ENCODE data around the gene WDCP.

GRCh38 chr2:24080701-24081100 lies 33.5 kb upstream of the WDCP start:
- TF ChIP-seq, protein P1, sequence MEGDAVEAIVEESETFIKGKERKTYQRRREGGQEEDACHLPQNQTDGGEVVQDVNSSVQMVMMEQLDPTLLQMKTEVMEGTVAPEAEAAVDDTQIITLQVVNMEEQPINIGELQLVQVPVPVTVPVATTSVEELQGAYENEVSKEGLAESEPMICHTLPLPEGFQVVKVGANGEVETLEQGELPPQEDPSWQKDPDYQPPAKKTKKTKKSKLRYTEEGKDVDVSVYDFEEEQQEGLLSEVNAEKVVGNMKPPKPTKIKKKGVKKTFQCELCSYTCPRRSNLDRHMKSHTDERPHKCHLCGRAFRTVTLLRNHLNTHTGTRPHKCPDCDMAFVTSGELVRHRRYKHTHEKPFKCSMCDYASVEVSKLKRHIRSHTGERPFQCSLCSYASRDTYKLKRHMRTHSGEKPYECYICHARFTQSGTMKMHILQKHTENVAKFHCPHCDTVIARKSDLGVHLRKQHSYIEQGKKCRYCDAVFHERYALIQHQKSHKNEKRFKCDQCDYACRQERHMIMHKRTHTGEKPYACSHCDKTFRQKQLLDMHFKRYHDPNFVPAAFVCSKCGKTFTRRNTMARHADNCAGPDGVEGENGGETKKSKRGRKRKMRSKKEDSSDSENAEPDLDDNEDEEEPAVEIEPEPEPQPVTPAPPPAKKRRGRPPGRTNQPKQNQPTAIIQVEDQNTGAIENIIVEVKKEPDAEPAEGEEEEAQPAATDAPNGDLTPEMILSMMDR (IDR thresholded peaks at IDR 0.05): no peak
- no peak for TF ChIP-seq EP300 (IDR thresholded peaks at IDR 0.05)

Measured in tibial nerve (tissue), 4 donors.